GM12878 (cell line): ENCODE data around the gene CCR7. TPM values are rescaled to one million over a fixed set of nuclear protein-coding genes. Genes with fewer than 3 reads are reported as not detected.

Source experiments
- BMI1 ChIP-seq: fragments of 450-650 bp; IDR thresholded peaks from 2 replicates; pipeline ENCODE4 v1.6.1; 2016; ENCODE audit warnings: mild to moderate bottlenecking, moderate library complexity, borderline replicate concordance
- CBX3 ChIP-seq: fragments of 200-600 bp; sonication (generic); IDR thresholded peaks from 2 replicates; pipeline ENCODE4 v1.6.1; 2016; ENCODE audit warnings: low read depth, borderline replicate concordance
- ESRRA ChIP-seq: IDR thresholded peaks from 2 replicates; pipeline ENCODE4 v1.6.1; 2012; ENCODE audit warnings: mild to moderate bottlenecking, low read length, improper control_type of control experiment
- GATAD2B ChIP-seq: fragments of 450-650 bp; conservative IDR thresholded peaks from 2 replicates; pipeline ENCODE4 v1.6.1; 2017; ENCODE audit warnings: low read depth, mild to moderate bottlenecking, moderate library complexity
- IRF4 ChIP-seq: IDR thresholded peaks from 2 replicates; pipeline ENCODE4 v1.6.1; 2011; ENCODE audit warnings: low read depth, low read length
- LARP7 ChIP-seq: fragments of 450-650 bp; IDR thresholded peaks from 2 replicates; pipeline ENCODE4 v1.6.1; 2017; ENCODE audit warnings: mild to moderate bottlenecking
- MEF2B ChIP-seq: fragments of 450-650 bp; IDR thresholded peaks from 2 replicates; pipeline ENCODE4 v1.6.1; 2018; ENCODE audit warnings: mild to moderate bottlenecking, moderate library complexity; ENCODE audit not compliant: partially characterized antibody, poor library complexity, severe bottlenecking
- MYB ChIP-seq: fragments of 150-350 bp; IDR thresholded peaks from 2 replicates; pipeline ENCODE4 v1.6.1; 2014; ENCODE audit warnings: mild to moderate bottlenecking, low read depth, low read length, borderline replicate concordance
- NFIC ChIP-seq: IDR thresholded peaks from 2 replicates; pipeline ENCODE4 v1.6.1; 2012; ENCODE audit warnings: low read depth, mild to moderate bottlenecking, inconsistent platforms, low read length, moderate library complexity
- NFYB ChIP-seq: IDR thresholded peaks from 2 replicates; pipeline ENCODE4 v1.6.1; 2011; ENCODE audit warnings: low read depth, mild to moderate bottlenecking, low read length, improper control_type of control experiment, moderate library complexity; ENCODE audit not compliant: insufficient read depth
- NR2F1 ChIP-seq: fragments of 450-650 bp; conservative IDR thresholded peaks from 2 replicates; pipeline ENCODE4 v1.6.1; 2017; ENCODE audit warnings: mild to moderate bottlenecking
- RCOR1 ChIP-seq: conservative IDR thresholded peaks from 2 replicates; pipeline ENCODE4 v1.6.1; 2012; ENCODE audit warnings: low read depth, low read length, improper control_type of control experiment
- RFX5 ChIP-seq: IDR thresholded peaks from 2 replicates; pipeline ENCODE4 v1.6.1; 2011; ENCODE audit warnings: low read depth, low read length, improper control_type of control experiment
- RUNX3 ChIP-seq: IDR thresholded peaks from 2 replicates; pipeline ENCODE4 v1.6.1; 2012; ENCODE audit warnings: low read length, inconsistent platforms
- SMAD1 ChIP-seq: fragments of 450-650 bp; IDR thresholded peaks from 2 replicates; pipeline ENCODE4 v1.6.1; 2018; ENCODE audit warnings: mild to moderate bottlenecking, low read depth; ENCODE audit not compliant: partially characterized antibody
- STAT1 ChIP-seq: fragments of 450-650 bp; conservative IDR thresholded peaks from 2 replicates; pipeline ENCODE4 v1.6.1; 2014; ENCODE audit warnings: antibody characterized with exemption, mild to moderate bottlenecking
- TARDBP ChIP-seq: IDR thresholded peaks from 2 replicates; pipeline ENCODE4 v1.6.1; 2016; ENCODE audit warnings: borderline replicate concordance
- WRNIP1 ChIP-seq: IDR thresholded peaks from 2 replicates; pipeline ENCODE4 v1.6.1; 2011; ENCODE audit warnings: low read depth, low read length, improper control_type of control experiment, borderline replicate concordance
- polyA plus RNA-seq, 11 experiments: library from polyadenylated mRNA; depleted of rRNA in 4 of 11; unstranded in 6 of 11; stranded (reverse) in 5 of 11; fragments of >200 nt; fragmentation: Nextera tagmentation in 4 of 11; fragmentation: Illumina TruSeq in 1 of 11; extraction: Ambion mirVana in 4 of 11; extraction: Trizol in 1 of 11; gene quantifications; 1 replicate in 1 of 11; 2 replicates in 10 of 11; pipeline versions ENCODE4 v1.2.1 to v1.2.3, GENCODE V29; 2011 to 2016; ENCODE audit warnings: inconsistent platforms in 2 of 11, missing spikeins in 2 of 11, low read depth in 1 of 11
- total RNA-seq, 4 experiments: library from RNA; depleted of rRNA in 3 of 4; stranded (reverse); fragments of >200 nt in 3 of 4; fragmentation: Illumina TruSeq in 1 of 4; extraction: Trizol in 1 of 4; gene quantifications; 2 replicates each; pipeline versions ENCODE4 v1.2.1 to v1.2.3, GENCODE V29; 2013 to 2021
- TF ChIP-seq, protein P1 (sequence below), 3 experiments: IDR thresholded peaks in 2 of 3; conservative IDR thresholded peaks in 1 of 3; 2 replicates each; pipeline ENCODE4 v1.5.1; 2011; ENCODE audit warnings: low read depth in 3 of 3, low read length in 3 of 3, mild to moderate bottlenecking in 3 of 3, control low read depth in 2 of 3, moderate library complexity in 2 of 3, inconsistent platforms in 1 of 3, mixed read lengths in 1 of 3; ENCODE audit not compliant: control insufficient read depth in 2 of 3, insufficient read depth in 1 of 3; ENCODE audit errors: extremely low read depth in 1 of 3
- TF ChIP-seq, protein P2 (sequence below): IDR thresholded peaks from 2 replicates; pipeline ENCODE4 v1.6.1; 2011; ENCODE audit warnings: low read depth, mild to moderate bottlenecking, low read length, moderate library complexity, borderline replicate concordance; ENCODE audit errors: extremely low read depth
- TF ChIP-seq, protein P3 (sequence below): fragments of 450-650 bp; IDR thresholded peaks from 2 replicates; pipeline ENCODE4 v1.6.1; 2014; ENCODE audit warnings: mild to moderate bottlenecking
- TF ChIP-seq, protein P4 (sequence below): IDR thresholded peaks from 2 replicates; pipeline ENCODE4 v1.6.1; 2012; ENCODE audit warnings: low read depth, low read length, improper control_type of control experiment
- TF ChIP-seq, protein P5 (sequence below): fragments of 450-650 bp; formaldehyde crosslinking; IDR thresholded peaks from 2 replicates; pipeline ENCODE4 v1.4.0; 2020; ENCODE audit warnings: mild to moderate bottlenecking, moderate library complexity

The CCR7 gene
- total and polyA plus RNA-seq, 10 of the 15 experiments (the other 5 are each of a cell fraction or from before 2014, with no cell fraction given) = 131 to 1,171 (median 260) TPM

DNA sequence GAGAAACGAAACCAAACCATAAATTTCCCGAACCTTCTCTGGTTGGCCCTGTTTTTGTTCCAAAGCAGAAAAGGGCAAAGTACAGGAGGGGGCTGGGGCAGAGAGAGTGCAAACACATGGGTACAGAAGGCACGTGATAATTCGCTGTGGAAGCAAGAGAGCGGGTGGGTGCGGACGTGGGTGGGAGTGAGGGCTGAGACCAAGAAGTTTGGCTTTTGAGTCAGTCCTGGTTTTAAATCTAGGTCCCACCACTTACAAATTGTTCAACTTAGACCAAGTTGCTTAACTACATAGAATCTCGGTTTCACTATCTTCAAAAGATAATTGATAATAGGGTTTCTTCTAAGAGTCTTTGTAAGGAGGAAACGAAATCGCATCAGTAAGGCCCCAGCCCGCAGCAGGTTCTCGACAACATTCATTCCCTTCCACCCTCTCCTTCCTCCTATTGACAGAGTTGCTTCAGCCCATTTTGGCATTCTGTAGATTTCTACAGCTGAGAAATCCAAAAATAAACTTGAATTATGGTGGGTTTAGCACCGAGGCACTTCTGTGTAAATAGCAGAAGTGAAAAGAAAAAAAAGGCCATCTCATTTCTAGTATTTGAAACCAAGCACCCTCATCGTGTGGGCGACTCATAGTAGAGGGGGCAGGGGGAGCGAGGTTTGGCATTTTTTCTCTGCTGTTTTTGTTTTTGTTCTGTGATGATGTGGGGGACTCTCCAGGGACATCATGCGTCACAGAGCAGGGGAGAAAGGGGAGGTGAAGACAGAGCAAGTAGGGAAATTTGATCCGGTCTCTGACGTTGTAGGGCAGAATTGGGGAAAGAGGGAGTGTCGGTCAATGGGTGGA lies 33.6 kb upstream of the CCR7 start (continued):
- TF ChIP-seq, protein P1, sequence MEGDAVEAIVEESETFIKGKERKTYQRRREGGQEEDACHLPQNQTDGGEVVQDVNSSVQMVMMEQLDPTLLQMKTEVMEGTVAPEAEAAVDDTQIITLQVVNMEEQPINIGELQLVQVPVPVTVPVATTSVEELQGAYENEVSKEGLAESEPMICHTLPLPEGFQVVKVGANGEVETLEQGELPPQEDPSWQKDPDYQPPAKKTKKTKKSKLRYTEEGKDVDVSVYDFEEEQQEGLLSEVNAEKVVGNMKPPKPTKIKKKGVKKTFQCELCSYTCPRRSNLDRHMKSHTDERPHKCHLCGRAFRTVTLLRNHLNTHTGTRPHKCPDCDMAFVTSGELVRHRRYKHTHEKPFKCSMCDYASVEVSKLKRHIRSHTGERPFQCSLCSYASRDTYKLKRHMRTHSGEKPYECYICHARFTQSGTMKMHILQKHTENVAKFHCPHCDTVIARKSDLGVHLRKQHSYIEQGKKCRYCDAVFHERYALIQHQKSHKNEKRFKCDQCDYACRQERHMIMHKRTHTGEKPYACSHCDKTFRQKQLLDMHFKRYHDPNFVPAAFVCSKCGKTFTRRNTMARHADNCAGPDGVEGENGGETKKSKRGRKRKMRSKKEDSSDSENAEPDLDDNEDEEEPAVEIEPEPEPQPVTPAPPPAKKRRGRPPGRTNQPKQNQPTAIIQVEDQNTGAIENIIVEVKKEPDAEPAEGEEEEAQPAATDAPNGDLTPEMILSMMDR (IDR thresholded peaks at IDR 0.05 in 2 of 3, conservative IDR thresholded peaks at IDR 0.05 in 1 of 3; ENCODE audit: control insufficient read depth in 2 of 3, extremely low read depth in 1 of 3, insufficient read depth in 1 of 3, low read depth in 3 of 3, low read length in 3 of 3) = no peak
- TF ChIP-seq, protein P2, sequence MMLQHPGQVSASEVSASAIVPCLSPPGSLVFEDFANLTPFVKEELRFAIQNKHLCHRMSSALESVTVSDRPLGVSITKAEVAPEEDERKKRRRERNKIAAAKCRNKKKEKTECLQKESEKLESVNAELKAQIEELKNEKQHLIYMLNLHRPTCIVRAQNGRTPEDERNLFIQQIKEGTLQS = no peak
- peak; percentile 90 for TF ChIP-seq RUNX3
- peak; percentile 84 for TF ChIP-seq NR2F1
- no peak; the same call in 1 of the 2 replicates for TF ChIP-seq MYB
- peak; percentile 99 for TF ChIP-seq MEF2B
- peak; percentile 85; the same call in 1 of the 2 replicates for TF ChIP-seq GATAD2B
- TF ChIP-seq, protein P3, sequence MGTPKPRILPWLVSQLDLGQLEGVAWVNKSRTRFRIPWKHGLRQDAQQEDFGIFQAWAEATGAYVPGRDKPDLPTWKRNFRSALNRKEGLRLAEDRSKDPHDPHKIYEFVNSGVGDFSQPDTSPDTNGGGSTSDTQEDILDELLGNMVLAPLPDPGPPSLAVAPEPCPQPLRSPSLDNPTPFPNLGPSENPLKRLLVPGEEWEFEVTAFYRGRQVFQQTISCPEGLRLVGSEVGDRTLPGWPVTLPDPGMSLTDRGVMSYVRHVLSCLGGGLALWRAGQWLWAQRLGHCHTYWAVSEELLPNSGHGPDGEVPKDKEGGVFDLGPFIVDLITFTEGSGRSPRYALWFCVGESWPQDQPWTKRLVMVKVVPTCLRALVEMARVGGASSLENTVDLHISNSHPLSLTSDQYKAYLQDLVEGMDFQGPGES = no peak
- TF ChIP-seq NFIC = peak; percentile 100
- TF ChIP-seq IRF4 = peak; percentile 87
- TF ChIP-seq, protein P4, sequence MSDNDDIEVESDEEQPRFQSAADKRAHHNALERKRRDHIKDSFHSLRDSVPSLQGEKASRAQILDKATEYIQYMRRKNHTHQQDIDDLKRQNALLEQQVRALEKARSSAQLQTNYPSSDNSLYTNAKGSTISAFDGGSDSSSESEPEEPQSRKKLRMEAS = peak; percentile 70
- TF ChIP-seq CBX3 = no peak
- peak; percentile 49; the same call in 1 of the 2 replicates for TF ChIP-seq WRNIP1
- TF ChIP-seq NFYB = no peak
- 0 out of 2 replicates have a peak, but pooled peaks have one; percentile 14 for TF ChIP-seq STAT1
- TF ChIP-seq ESRRA = peak; percentile 76
- peak; percentile 91; the same call in 1 of the 2 replicates for TF ChIP-seq RCOR1
- TF ChIP-seq TARDBP = no peak
- TF ChIP-seq LARP7 = no peak
- 0 out of 2 replicates have a peak, but pooled peaks have one; percentile 22 for TF ChIP-seq RFX5
- TF ChIP-seq, protein P5, sequence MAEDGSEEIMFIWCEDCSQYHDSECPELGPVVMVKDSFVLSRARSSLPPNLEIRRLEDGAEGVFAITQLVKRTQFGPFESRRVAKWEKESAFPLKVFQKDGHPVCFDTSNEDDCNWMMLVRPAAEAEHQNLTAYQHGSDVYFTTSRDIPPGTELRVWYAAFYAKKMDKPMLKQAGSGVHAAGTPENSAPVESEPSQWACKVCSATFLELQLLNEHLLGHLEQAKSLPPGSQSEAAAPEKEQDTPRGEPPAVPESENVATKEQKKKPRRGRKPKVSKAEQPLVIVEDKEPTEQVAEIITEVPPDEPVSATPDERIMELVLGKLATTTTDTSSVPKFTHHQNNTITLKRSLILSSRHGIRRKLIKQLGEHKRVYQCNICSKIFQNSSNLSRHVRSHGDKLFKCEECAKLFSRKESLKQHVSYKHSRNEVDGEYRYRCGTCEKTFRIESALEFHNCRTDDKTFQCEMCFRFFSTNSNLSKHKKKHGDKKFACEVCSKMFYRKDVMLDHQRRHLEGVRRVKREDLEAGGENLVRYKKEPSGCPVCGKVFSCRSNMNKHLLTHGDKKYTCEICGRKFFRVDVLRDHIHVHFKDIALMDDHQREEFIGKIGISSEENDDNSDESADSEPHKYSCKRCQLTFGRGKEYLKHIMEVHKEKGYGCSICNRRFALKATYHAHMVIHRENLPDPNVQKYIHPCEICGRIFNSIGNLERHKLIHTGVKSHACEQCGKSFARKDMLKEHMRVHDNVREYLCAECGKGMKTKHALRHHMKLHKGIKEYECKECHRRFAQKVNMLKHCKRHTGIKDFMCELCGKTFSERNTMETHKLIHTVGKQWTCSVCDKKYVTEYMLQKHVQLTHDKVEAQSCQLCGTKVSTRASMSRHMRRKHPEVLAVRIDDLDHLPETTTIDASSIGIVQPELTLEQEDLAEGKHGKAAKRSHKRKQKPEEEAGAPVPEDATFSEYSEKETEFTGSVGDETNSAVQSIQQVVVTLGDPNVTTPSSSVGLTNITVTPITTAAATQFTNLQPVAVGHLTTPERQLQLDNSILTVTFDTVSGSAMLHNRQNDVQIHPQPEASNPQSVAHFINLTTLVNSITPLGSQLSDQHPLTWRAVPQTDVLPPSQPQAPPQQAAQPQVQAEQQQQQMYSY (CRISPR knock-in tag) = no peak
- peak; percentile 89 for TF ChIP-seq SMAD1
- TF ChIP-seq BMI1 = peak; percentile 83; the same call in 1 of the 2 replicates
